Measurements from ENCODE around the gene RNF141.

Gene RNF141

GRCh38 chr11:10498426-10499250 lies 42.3 kb downstream of the RNF141 start:
- TF ChIP-seq CTCF (IDR thresholded peaks at IDR 0.05; ENCODE audit: control insufficient read depth, insufficient read depth, low read depth, low read length, missing control alignments): no peak
- no peak for DNase-seq (ENCODE audit: low read depth)
- no peak overlapping the region for H3K4me3 ChIP-seq (ENCODE audit: control insufficient read depth, low read depth, low read length)

- no peak overlapping the region for H3K4me3 ChIP-seq (ENCODE audit: control insufficient read depth, low read depth, low read length)
- no peak for DNase-seq (ENCODE audit: low read depth)
- TF ChIP-seq CTCF (IDR thresholded peaks at IDR 0.05; ENCODE audit: control insufficient read depth, insufficient read depth, low read depth, low read length, missing control alignments): no peak
Measured at GRCh38 chr11:10498022-10498400, 43.0 kb downstream of the RNF141 start.

GRCh38 chr11:10497371-10498021 lies 43.5 kb downstream of the RNF141 start:
- TF ChIP-seq CTCF (IDR thresholded peaks at IDR 0.05; ENCODE audit: control insufficient read depth, insufficient read depth, low read depth, low read length, missing control alignments): no peak
- DNase-seq (ENCODE audit: low read depth): no peak
- H3K4me3 ChIP-seq (ENCODE audit: control insufficient read depth, low read depth, low read length): no peak overlapping the region

GRCh38 chr11:10496296-10496936 lies 44.6 kb downstream of the RNF141 start:
- H3K4me3 ChIP-seq (ENCODE audit: control insufficient read depth, low read depth, low read length): no peak overlapping the region
- no peak for TF ChIP-seq CTCF (IDR thresholded peaks at IDR 0.05; ENCODE audit: control insufficient read depth, insufficient read depth, low read depth, low read length, missing control alignments)
- no peak for DNase-seq (ENCODE audit: low read depth)

- no peak overlapping the region for H3K4me3 ChIP-seq (ENCODE audit: control insufficient read depth, low read depth, low read length)
- DNase-seq (ENCODE audit: low read depth): no peak
- TF ChIP-seq CTCF (IDR thresholded peaks at IDR 0.05; ENCODE audit: control insufficient read depth, insufficient read depth, low read depth, low read length, missing control alignments): no peak
Measured at GRCh38 chr11:10495464-10495786, 45.6 kb downstream of the RNF141 start.

GRCh38 chr11:10494636-10495463 lies 46.1 kb downstream of the RNF141 start:
- H3K4me3 ChIP-seq (ENCODE audit: control insufficient read depth, low read depth, low read length): no peak overlapping the region
- DNase-seq (ENCODE audit: low read depth): no peak
- TF ChIP-seq CTCF (IDR thresholded peaks at IDR 0.05; ENCODE audit: control insufficient read depth, insufficient read depth, low read depth, low read length, missing control alignments): no peak

Measured in AG09309 (cell line).